Measurements from ENCODE around the gene SNAP23. TPM values are rescaled to one million over a fixed set of nuclear protein-coding genes. Genes with fewer than 3 reads are reported as not detected.

Gene SNAP23
- total RNA-seq, 1 experiment from 2014 or later, result 68.3 TPM

- TF ChIP-seq, protein P1, sequence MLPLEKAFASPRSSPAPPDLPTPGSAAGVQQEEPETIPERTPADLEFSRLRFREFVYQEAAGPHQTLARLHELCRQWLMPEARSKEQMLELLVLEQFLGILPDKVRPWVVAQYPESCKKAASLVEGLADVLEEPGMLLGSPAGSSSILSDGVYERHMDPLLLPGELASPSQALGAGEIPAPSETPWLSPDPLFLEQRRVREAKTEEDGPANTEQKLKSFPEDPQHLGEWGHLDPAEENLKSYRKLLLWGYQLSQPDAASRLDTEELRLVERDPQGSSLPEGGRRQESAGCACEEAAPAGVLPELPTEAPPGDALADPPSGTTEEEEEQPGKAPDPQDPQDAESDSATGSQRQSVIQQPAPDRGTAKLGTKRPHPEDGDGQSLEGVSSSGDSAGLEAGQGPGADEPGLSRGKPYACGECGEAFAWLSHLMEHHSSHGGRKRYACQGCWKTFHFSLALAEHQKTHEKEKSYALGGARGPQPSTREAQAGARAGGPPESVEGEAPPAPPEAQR (CRISPR knock-in tag; IDR thresholded peaks at IDR 0.05), result no peak
- TF ChIP-seq GRHL2 (CRISPR knock-in tag; IDR thresholded peaks at IDR 0.05; ENCODE audit: insufficient replicate concordance, severe bottlenecking), result no peak
- TF ChIP-seq, protein P2, sequence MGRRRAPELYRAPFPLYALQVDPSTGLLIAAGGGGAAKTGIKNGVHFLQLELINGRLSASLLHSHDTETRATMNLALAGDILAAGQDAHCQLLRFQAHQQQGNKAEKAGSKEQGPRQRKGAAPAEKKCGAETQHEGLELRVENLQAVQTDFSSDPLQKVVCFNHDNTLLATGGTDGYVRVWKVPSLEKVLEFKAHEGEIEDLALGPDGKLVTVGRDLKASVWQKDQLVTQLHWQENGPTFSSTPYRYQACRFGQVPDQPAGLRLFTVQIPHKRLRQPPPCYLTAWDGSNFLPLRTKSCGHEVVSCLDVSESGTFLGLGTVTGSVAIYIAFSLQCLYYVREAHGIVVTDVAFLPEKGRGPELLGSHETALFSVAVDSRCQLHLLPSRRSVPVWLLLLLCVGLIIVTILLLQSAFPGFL (CRISPR knock-in tag; IDR thresholded peaks at IDR 0.05; ENCODE audit: borderline replicate concordance), result no peak
- no peak for TF ChIP-seq JAZF1 (CRISPR knock-in tag; IDR thresholded peaks at IDR 0.05)
- no peak for TF ChIP-seq JUN (CRISPR knock-in tag; IDR thresholded peaks at IDR 0.05)
- TF ChIP-seq, protein P3, sequence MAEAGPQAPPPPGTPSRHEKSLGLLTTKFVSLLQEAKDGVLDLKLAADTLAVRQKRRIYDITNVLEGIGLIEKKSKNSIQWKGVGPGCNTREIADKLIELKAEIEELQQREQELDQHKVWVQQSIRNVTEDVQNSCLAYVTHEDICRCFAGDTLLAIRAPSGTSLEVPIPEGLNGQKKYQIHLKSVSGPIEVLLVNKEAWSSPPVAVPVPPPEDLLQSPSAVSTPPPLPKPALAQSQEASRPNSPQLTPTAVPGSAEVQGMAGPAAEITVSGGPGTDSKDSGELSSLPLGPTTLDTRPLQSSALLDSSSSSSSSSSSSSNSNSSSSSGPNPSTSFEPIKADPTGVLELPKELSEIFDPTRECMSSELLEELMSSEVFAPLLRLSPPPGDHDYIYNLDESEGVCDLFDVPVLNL (CRISPR knock-in tag; IDR thresholded peaks at IDR 0.05; ENCODE audit: borderline replicate concordance, low read depth), result no peak
- TF ChIP-seq PRRX2 (CRISPR knock-in tag; IDR thresholded peaks at IDR 0.05), result no peak
- no peak; the same call in 1 of the 2 replicates for TF ChIP-seq ZNF281 (CRISPR knock-in tag; IDR thresholded peaks at IDR 0.05)
- TF ChIP-seq TEAD4 (CRISPR knock-in tag; IDR thresholded peaks at IDR 0.05), result no peak; the same call in 1 of the 2 replicates
- no peak for TF ChIP-seq OVOL2 (CRISPR knock-in tag; IDR thresholded peaks at IDR 0.05; ENCODE audit: borderline replicate concordance)
- peak; percentile 79; the same call in 1 of the 2 replicates for TF ChIP-seq FOXP4 (CRISPR knock-in tag; IDR thresholded peaks at IDR 0.05)
- TF ChIP-seq NR1H2 (CRISPR knock-in tag; IDR thresholded peaks at IDR 0.05), result no peak
- TF ChIP-seq TP53 (CRISPR knock-in tag; IDR thresholded peaks at IDR 0.05), result peak; percentile 84; the same call in 1 of the 2 replicates
- TF ChIP-seq RORB (CRISPR knock-in tag; IDR thresholded peaks at IDR 0.05), result no peak
- TF ChIP-seq, protein P4, sequence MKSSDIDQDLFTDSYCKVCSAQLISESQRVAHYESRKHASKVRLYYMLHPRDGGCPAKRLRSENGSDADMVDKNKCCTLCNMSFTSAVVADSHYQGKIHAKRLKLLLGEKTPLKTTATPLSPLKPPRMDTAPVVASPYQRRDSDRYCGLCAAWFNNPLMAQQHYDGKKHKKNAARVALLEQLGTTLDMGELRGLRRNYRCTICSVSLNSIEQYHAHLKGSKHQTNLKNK (CRISPR knock-in tag; IDR thresholded peaks at IDR 0.05), result no peak
- TF ChIP-seq FOXJ3 (CRISPR knock-in tag; IDR thresholded peaks at IDR 0.05; ENCODE audit: borderline replicate concordance), result no peak
- TF ChIP-seq SMAD4 (CRISPR knock-in tag; IDR thresholded peaks at IDR 0.05), result no peak
- peak; percentile 92 for TF ChIP-seq SP1 (CRISPR knock-in tag; conservative IDR thresholded peaks at IDR 0.05)
- no peak; the same call in 1 of the 2 replicates for TF ChIP-seq NR2C2 (CRISPR knock-in tag; IDR thresholded peaks at IDR 0.05)
Measured at GRCh38 chr15:42575188-42576039, 80.0 kb downstream of the SNAP23 start, which contains the start of gene STARD9 (continued).
